ENCODE data around the gene CACNA2D3.

Gene CACNA2D3

DNA sequence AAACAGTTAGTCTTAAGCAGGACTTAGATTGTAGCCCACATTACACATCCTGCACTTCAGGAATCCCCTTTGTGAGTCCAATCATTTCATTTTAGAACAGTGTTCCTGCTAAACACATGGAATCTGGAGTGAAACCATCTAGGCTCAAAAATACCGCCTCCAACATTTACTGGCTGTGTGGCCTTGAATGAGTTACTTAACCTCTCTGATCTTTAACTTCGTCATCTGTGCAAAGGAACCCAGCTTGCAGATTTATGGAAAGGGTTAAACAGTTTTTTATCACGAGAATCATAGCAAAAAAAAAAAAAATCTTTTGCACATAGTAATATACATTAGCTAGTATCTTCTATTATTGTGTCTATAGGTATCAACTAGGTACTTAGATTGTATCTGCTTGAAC, 813.5 kb downstream of the CACNA2D3 start:
- TF ChIP-seq, protein P1, sequence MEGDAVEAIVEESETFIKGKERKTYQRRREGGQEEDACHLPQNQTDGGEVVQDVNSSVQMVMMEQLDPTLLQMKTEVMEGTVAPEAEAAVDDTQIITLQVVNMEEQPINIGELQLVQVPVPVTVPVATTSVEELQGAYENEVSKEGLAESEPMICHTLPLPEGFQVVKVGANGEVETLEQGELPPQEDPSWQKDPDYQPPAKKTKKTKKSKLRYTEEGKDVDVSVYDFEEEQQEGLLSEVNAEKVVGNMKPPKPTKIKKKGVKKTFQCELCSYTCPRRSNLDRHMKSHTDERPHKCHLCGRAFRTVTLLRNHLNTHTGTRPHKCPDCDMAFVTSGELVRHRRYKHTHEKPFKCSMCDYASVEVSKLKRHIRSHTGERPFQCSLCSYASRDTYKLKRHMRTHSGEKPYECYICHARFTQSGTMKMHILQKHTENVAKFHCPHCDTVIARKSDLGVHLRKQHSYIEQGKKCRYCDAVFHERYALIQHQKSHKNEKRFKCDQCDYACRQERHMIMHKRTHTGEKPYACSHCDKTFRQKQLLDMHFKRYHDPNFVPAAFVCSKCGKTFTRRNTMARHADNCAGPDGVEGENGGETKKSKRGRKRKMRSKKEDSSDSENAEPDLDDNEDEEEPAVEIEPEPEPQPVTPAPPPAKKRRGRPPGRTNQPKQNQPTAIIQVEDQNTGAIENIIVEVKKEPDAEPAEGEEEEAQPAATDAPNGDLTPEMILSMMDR (IDR thresholded peaks at IDR 0.05; ENCODE audit: control insufficient read depth, insufficient read depth, low read depth, low read length, missing control alignments) = no peak
- DNase-seq (ENCODE audit: low read depth) = no peak
- H3K4me3 ChIP-seq (ENCODE audit: control insufficient read depth, low read depth, low read length) = no peak overlapping the region

DNA sequence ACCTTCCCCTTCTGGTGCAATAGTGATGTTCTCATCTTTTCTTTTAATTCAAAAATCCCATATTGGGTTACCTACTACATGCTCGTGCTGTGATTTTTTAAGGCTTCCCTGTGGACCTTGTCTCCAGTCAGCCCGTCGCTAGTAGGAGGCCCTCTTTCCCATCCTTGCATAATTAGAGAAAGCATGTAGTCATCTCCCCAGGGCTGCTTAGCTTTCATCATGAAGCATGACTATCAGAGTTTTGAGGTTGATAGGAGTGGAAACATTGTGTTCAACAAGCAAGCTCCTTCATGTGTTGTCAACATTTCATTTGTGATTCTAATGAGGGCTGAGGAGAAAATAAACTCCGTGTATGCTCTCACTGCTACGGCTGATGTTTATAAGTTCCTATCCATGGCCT, 814.2 kb downstream of the CACNA2D3 start:
- H3K4me3 ChIP-seq (ENCODE audit: control insufficient read depth, low read depth, low read length) = no peak overlapping the region
- DNase-seq (ENCODE audit: low read depth) = no peak
- TF ChIP-seq, protein P1 (IDR thresholded peaks at IDR 0.05; ENCODE audit: control insufficient read depth, insufficient read depth, low read depth, low read length, missing control alignments) = no peak

DNA sequence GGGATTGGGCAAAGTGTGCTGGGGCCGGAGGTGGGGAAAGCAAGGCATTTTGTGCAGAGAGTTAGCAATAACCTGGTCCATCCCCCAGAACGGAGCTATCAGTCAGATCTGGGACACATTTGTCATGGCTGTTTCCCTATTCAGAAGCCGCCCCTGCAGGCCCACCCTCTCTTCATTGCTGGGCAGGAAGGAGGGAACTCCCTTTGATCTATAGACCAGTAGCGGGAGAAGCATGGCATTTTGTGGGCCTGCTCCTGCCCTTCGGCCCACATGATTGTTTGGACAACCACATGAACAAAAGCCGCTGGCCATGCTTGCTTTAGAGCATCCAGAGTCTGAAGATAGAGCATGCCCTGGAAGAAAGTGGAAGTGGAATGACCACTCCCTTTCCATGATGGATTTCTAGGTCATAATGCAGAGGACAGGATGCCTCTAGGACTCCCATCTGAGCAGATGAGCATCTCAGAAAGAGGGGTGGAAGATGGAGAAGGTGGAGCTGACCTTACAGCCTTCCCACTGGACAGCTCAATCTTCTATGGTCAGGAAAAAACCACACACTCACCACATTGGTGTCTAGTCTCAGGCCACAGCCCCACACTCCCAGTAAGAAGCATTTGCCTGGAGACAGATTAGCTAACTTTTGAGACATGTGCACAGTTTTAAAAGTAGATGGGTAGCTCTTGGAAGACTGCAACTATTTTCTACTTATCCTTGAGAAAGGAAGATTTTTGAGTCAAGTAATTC, 817.4 kb downstream of the CACNA2D3 start:
- DNase-seq (ENCODE audit: low read depth) = no peak
- TF ChIP-seq, protein P1 (IDR thresholded peaks at IDR 0.05; ENCODE audit: control insufficient read depth, insufficient read depth, low read depth, low read length, missing control alignments) = no peak
- no peak overlapping the region for H3K4me3 ChIP-seq (ENCODE audit: control insufficient read depth, low read depth, low read length)

DNA sequence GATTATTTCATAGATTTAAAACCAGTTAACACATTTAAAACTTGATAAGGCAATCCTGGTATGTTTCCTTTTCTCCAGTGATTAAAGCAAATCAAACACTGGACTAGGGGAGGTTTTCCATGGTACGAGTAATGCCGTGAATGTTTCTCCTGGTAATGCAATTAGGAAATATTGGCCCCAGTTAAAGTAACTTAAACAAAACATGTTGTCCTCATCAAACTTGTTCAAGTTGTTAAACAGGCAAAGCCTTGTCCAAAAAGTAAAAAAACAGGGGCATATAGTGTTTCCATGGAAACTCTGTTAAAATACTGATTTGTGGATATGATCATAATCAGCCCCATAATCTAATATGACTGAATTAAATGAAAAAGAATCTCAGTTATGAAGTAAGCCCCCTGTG, 818.6 kb downstream of the CACNA2D3 start:
- DNase-seq (ENCODE audit: low read depth) = no peak
- TF ChIP-seq, protein P1 (IDR thresholded peaks at IDR 0.05; ENCODE audit: control insufficient read depth, insufficient read depth, low read depth, low read length, missing control alignments) = no peak
- H3K4me3 ChIP-seq (ENCODE audit: control insufficient read depth, low read depth, low read length) = no peak overlapping the region

DNA sequence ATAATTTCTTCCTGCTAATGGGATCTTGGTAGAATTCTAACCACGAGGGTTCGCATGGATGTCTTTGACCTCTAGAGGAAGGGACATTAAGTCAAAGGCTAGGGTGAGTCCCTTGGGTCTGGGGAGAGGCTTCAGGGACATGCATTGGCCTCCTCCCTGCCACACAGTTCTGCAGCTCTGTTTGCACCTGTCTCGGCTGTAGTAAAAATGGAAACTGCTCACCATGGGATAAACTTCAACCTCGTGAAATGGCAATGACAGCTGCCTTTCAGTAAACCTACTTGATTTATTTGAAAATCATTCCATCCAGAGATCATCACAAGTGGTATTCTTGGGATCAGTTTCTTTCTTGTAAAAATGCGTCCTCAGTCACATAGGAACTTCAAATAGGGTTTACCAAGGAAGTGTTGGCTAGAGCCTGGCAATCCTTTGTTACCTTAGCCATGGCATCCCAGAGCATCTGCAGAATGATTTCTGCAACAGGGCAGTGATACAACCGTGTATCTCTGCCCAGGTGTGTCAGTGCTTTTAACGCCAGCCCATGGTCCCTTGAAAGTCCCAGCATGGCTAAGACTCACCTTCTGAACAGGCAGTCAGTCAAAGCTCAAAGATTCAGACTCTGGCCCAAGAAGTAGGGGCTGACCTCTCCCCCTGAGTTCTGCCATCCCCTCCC, 819.5 kb downstream of the CACNA2D3 start:
- no peak overlapping the region for H3K4me3 ChIP-seq (ENCODE audit: control insufficient read depth, low read depth, low read length)
- no peak for DNase-seq (ENCODE audit: low read depth)
- TF ChIP-seq, protein P1 (IDR thresholded peaks at IDR 0.05; ENCODE audit: control insufficient read depth, insufficient read depth, low read depth, low read length, missing control alignments) = no peak

DNA sequence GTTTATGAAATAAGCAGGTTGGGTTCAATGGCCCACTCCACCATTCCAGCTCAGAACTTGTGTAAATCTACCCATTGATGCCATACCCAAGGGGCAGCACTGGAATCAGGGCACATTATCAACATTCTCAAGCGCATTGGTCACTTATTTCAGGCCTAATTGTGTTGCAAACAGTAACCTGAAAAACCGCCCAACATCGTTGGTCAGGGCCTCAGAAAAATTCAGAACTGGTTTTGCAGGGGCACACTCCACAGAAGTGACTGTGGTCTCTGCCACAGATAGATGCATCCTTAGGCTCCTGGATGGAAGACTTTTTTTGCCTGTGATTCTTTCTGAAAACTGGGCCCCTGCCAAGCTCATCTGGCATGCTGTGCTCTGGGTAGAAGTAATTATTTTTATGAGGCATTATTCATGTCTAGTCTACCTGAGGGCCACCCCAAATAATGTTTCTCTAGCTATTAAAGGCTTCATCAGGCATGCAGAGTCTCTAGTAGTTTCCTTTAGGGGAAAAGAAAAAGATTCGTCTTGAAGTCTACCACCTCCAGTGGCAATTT, 827.2 kb downstream of the CACNA2D3 start:
- no peak overlapping the region for H3K4me3 ChIP-seq (ENCODE audit: control insufficient read depth, low read depth, low read length)
- TF ChIP-seq, protein P1 (IDR thresholded peaks at IDR 0.05; ENCODE audit: control insufficient read depth, insufficient read depth, low read depth, low read length, missing control alignments) = no peak
- DNase-seq (ENCODE audit: low read depth) = no peak

Data from AG09309 (cell line).